ENCODE data around the gene RNF31. TPM values are rescaled to one million over a fixed set of nuclear protein-coding genes. Genes with fewer than 3 reads are reported as not detected.

The RNF31 gene
- polyA plus RNA-seq, 1 donor from 2014 or later, result 98.7 TPM

DNA sequence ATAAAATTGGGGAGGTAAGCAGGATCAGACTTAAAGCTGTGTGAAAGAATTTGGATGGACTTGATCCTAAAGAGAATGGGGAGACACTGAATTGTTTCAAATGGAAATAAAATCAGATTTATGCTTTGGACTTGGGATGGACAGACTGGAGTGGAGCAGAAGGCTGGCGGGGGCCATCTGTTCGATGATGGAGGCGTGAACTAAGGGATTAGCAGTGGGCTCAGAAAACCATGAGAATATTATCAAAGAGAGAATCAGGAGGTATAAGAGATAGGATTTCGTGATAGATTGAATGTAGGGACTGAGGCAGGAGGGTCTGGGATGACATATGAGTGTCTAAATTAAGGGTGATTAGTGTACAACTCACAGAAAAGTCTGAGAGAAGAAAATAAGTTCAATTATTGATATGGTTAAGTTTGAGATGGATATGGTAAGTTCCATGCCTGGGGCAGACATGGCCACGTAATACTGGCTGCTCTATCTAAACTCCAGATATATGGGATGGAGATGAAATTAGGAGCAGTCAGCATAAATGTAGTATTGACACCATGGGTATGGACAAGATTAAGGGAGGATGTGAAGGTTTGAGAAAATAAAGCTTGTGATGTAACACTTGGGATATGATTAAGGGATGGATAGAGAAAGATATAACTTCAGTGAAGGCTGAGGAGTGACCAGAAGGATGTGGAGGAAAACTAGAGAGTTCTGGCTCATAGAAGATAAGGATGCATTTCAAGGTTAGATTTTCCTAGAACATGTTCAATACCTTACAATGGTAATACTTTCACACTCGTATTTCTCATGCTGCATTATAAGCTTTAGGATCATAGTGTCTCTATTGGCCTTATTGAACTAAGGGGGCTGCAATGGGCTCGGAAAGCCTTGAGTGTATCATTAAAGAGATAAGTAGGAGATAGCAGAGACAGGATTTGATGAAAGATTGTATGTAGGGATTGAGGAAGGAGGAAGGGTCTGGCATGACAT, 57.2 kb downstream of the RNF31 start:
- Histone ChIP-seq H3K4me2 (ENCODE audit: low read length) (no peak overlapping the region), H3K27ac (ENCODE audit: low read length) (no peak overlapping the region), H3F3A (ENCODE audit: insufficient read depth, low read length, poor library complexity, severe bottlenecking) (no peaks in the 10 kb centered on the region), H3K36me3 (ENCODE audit: insufficient read depth, low read length) (no peaks in the 10 kb centered on the region), H3K27me3 (ENCODE audit: insufficient read depth, low read depth, low read length) (no peaks in the 10 kb centered on the region), H2AFZ (ENCODE audit: low read depth, low read length) (no peak overlapping the region), H3K9me2 (ENCODE audit: insufficient read depth, low read length) (no peaks in the 10 kb centered on the region), H3K9me3 (ENCODE audit: low read length) (no peaks in the 10 kb centered on the region), H3K79me2 (replicated peaks; ENCODE audit: insufficient read depth, low read length) (no peaks in the 10 kb centered on the region), H4K20me1 (ENCODE audit: insufficient read depth) (no peaks in the 10 kb centered on the region), H3K9ac (ENCODE audit: low read length) (no peak overlapping the region), H3K4me3 (ENCODE audit: low read length) (no peak overlapping the region)
- TF ChIP-seq RAD21 (conservative IDR thresholded peaks at IDR 0.05) (no peak), EZH2 (IDR thresholded peaks at IDR 0.05; ENCODE audit: borderline replicate concordance, insufficient read depth, low read length, poor library complexity, severe bottlenecking) (no peak), EP300 (conservative IDR thresholded peaks at IDR 0.05; ENCODE audit: poor library complexity, severe bottlenecking) (no peak), POLR2AphosphoS5 (IDR thresholded peaks at IDR 0.05) (no peak), SMC3 (conservative IDR thresholded peaks at IDR 0.05; ENCODE audit: poor library complexity) (no peak), TAF1 (IDR thresholded peaks at IDR 0.05; ENCODE audit: low read depth) (no peak), MXI1 (conservative IDR thresholded peaks at IDR 0.05; ENCODE audit: poor library complexity, severe bottlenecking) (no peak)
- TF ChIP-seq, protein P1, sequence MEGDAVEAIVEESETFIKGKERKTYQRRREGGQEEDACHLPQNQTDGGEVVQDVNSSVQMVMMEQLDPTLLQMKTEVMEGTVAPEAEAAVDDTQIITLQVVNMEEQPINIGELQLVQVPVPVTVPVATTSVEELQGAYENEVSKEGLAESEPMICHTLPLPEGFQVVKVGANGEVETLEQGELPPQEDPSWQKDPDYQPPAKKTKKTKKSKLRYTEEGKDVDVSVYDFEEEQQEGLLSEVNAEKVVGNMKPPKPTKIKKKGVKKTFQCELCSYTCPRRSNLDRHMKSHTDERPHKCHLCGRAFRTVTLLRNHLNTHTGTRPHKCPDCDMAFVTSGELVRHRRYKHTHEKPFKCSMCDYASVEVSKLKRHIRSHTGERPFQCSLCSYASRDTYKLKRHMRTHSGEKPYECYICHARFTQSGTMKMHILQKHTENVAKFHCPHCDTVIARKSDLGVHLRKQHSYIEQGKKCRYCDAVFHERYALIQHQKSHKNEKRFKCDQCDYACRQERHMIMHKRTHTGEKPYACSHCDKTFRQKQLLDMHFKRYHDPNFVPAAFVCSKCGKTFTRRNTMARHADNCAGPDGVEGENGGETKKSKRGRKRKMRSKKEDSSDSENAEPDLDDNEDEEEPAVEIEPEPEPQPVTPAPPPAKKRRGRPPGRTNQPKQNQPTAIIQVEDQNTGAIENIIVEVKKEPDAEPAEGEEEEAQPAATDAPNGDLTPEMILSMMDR (IDR thresholded peaks at IDR 0.05; ENCODE audit: poor library complexity, severe bottlenecking), result no peak
- TF ChIP-seq, protein P2, sequence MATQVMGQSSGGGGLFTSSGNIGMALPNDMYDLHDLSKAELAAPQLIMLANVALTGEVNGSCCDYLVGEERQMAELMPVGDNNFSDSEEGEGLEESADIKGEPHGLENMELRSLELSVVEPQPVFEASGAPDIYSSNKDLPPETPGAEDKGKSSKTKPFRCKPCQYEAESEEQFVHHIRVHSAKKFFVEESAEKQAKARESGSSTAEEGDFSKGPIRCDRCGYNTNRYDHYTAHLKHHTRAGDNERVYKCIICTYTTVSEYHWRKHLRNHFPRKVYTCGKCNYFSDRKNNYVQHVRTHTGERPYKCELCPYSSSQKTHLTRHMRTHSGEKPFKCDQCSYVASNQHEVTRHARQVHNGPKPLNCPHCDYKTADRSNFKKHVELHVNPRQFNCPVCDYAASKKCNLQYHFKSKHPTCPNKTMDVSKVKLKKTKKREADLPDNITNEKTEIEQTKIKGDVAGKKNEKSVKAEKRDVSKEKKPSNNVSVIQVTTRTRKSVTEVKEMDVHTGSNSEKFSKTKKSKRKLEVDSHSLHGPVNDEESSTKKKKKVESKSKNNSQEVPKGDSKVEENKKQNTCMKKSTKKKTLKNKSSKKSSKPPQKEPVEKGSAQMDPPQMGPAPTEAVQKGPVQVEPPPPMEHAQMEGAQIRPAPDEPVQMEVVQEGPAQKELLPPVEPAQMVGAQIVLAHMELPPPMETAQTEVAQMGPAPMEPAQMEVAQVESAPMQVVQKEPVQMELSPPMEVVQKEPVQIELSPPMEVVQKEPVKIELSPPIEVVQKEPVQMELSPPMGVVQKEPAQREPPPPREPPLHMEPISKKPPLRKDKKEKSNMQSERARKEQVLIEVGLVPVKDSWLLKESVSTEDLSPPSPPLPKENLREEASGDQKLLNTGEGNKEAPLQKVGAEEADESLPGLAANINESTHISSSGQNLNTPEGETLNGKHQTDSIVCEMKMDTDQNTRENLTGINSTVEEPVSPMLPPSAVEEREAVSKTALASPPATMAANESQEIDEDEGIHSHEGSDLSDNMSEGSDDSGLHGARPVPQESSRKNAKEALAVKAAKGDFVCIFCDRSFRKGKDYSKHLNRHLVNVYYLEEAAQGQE (IDR thresholded peaks at IDR 0.05; ENCODE audit: borderline replicate concordance), result no peak

DNA sequence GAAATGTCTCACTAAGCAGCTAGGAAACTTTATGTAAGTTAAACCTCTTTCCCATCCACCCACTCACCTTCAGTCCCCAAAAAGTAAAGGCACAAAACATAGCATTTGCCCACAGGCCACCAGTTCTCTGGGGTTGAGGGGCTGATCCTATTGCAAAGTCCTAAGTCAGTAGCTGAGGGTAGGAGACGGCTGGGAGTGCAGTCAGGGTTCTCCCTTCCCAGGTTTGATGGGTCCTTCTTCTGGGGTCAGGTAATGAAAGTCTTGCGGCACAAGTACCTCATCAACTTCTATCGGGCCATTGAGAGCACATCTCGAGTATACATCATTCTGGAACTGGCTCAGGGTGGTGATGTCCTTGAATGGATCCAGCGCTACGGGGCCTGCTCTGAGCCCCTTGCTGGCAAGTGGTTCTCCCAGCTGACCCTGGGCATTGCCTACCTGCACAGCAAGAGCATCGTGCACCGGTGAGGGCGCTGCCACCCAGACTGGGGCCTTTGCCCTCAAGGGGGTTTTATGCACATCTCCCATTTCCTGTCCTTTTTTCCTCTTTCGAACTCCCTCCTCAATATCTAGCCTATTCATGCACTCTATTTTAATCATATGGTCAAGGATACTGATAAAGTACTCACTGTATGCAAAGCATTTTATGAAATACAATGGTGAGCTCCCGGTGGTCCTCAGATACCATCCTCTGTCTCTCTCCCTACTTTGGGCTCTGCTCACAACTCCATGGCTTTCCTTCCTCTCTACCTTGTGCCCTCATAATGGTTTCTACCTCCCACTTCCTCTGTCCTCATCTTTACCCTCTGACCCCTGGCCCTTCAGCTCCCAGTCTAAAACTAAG, 59.2 kb downstream of the RNF31 start:
- Histone ChIP-seq H3K9ac (ENCODE audit: low read length) (no peak overlapping the region), H4K20me1 (ENCODE audit: insufficient read depth) (no peaks in the 10 kb centered on the region), H2AFZ (ENCODE audit: low read depth, low read length) (no peak overlapping the region), H3K36me3 (ENCODE audit: insufficient read depth, low read length) (no peaks in the 10 kb centered on the region), H3K4me2 (ENCODE audit: low read length) (no peak overlapping the region), H3K9me3 (ENCODE audit: low read length) (no peaks in the 10 kb centered on the region), H3K79me2 (replicated peaks; ENCODE audit: insufficient read depth, low read length) (no peaks in the 10 kb centered on the region), H3K27ac (ENCODE audit: low read length) (no peak overlapping the region), H3K27me3 (ENCODE audit: insufficient read depth, low read depth, low read length) (no peaks in the 10 kb centered on the region), H3K9me2 (ENCODE audit: insufficient read depth, low read length) (no peaks in the 10 kb centered on the region), H3F3A (ENCODE audit: insufficient read depth, low read length, poor library complexity, severe bottlenecking) (no peaks in the 10 kb centered on the region), H3K4me3 (ENCODE audit: low read length) (no peak overlapping the region)
- TF ChIP-seq POLR2AphosphoS5 (IDR thresholded peaks at IDR 0.05) (no peak), SMC3 (conservative IDR thresholded peaks at IDR 0.05; ENCODE audit: poor library complexity) (no peak), TAF1 (IDR thresholded peaks at IDR 0.05; ENCODE audit: low read depth) (no peak), EP300 (conservative IDR thresholded peaks at IDR 0.05; ENCODE audit: poor library complexity, severe bottlenecking) (no peak), EZH2 (IDR thresholded peaks at IDR 0.05; ENCODE audit: borderline replicate concordance, insufficient read depth, low read length, poor library complexity, severe bottlenecking) (no peak), MXI1 (conservative IDR thresholded peaks at IDR 0.05; ENCODE audit: poor library complexity, severe bottlenecking) (no peak), RAD21 (conservative IDR thresholded peaks at IDR 0.05) (no peak)
- TF ChIP-seq, protein P2 (IDR thresholded peaks at IDR 0.05; ENCODE audit: borderline replicate concordance), result no peak
- TF ChIP-seq, protein P1 (IDR thresholded peaks at IDR 0.05; ENCODE audit: poor library complexity, severe bottlenecking), result no peak

All from neural cell (in vitro differentiated cells).